Liver (tissue), 9 donors: ENCODE measurements around the gene CCAR1. TPM values are rescaled to one million over a fixed set of nuclear protein-coding genes. Genes with fewer than 3 reads are reported as not detected.
"Not testable (repeated sequence)": the region's sequence is repeated elsewhere in the genome, so short reads cannot be mapped to it uniquely, and the experiment has no call there.

ENCODE experiments used
- DNase-seq: peaks from one replicate; pipeline ENCODE4 v3.0.0-alpha.2; 2017; ENCODE audit warnings: low spot score
- H3K27ac ChIP-seq, 2 donors: one replicate each; pipeline ENCODE4 v1.7.0; 2013; ENCODE audit warnings: inconsistent platforms in 2 of 2, low read length in 2 of 2, control low read depth in 1 of 2, low read depth in 1 of 2, mild to moderate bottlenecking in 1 of 2
- H3K27me3 ChIP-seq, 4 donors: one replicate each; pipeline versions ENCODE4 v1.6.1 to v1.7.0; 2013; ENCODE audit warnings: low read length in 3 of 4, inconsistent platforms in 1 of 4, mild to moderate bottlenecking in 1 of 4, moderate library complexity in 1 of 4; ENCODE audit not compliant: control insufficient read depth in 4 of 4, insufficient read depth in 4 of 4
- H3K36me3 ChIP-seq, 4 donors: one replicate each; pipeline versions ENCODE4 v1.6.1 to v1.7.0; 2013; ENCODE audit warnings: low read length in 3 of 4, mild to moderate bottlenecking in 3 of 4, low read depth in 1 of 4, moderate library complexity in 1 of 4; ENCODE audit not compliant: control insufficient read depth in 4 of 4, insufficient read depth in 3 of 4
- H3K4me1 ChIP-seq, 4 donors: one replicate each; pipeline versions ENCODE4 v1.6.1 to v1.7.0; 2013; ENCODE audit warnings: low read length in 3 of 4, mild to moderate bottlenecking in 3 of 4, moderate library complexity in 1 of 4; ENCODE audit not compliant: control insufficient read depth in 4 of 4, insufficient read depth in 4 of 4
- H3K4me3 ChIP-seq, 3 donors: one replicate each; pipeline versions ENCODE4 v1.6.1 to v1.7.0; 2013; ENCODE audit warnings: low read length in 3 of 3, control low read depth in 1 of 3, low read depth in 1 of 3, mild to moderate bottlenecking in 1 of 3
- H3K9ac ChIP-seq, 2 donors: one replicate each; pipeline ENCODE4 v1.7.0; 2013; ENCODE audit warnings: low read length in 2 of 2, mild to moderate bottlenecking in 2 of 2, moderate library complexity in 2 of 2, control low read depth in 1 of 2, low read depth in 1 of 2
- H3K9me3 ChIP-seq, 4 donors: one replicate each; pipeline versions ENCODE4 v1.6.1 to v1.7.0; 2013; ENCODE audit warnings: low read length in 3 of 4; ENCODE audit not compliant: control insufficient read depth in 4 of 4
- EGR1 ChIP-seq, 2 donors: IDR thresholded peaks; 2 replicates each; pipeline ENCODE4 v1.6.1; 2016 to 2018; ENCODE audit warnings: antibody characterized with exemption in 2 of 2, low read depth in 2 of 2
- FOXA2 ChIP-seq: IDR thresholded peaks from 2 replicates; pipeline ENCODE4 v1.6.1; 2016; ENCODE audit warnings: antibody characterized with exemption
- HNF4A ChIP-seq, 2 donors: conservative IDR thresholded peaks; 2 replicates each; pipeline ENCODE4 v1.6.1; 2016; ENCODE audit warnings: antibody characterized with exemption in 2 of 2, mild to moderate bottlenecking in 2 of 2
- HNF4G ChIP-seq: IDR thresholded peaks from 2 replicates; pipeline ENCODE4 v1.6.1; 2016; ENCODE audit warnings: antibody characterized with exemption
- RXRA ChIP-seq, 2 donors: IDR thresholded peaks; 2 replicates each; pipeline ENCODE4 v1.6.1; 2017 to 2018; ENCODE audit warnings: antibody characterized with exemption in 2 of 2, mild to moderate bottlenecking in 1 of 2
- TAF1 ChIP-seq: conservative IDR thresholded peaks from 2 replicates; pipeline ENCODE4 v1.6.1; 2016; ENCODE audit warnings: antibody characterized with exemption, mild to moderate bottlenecking
- WGBS: extraction: QIAGEN DNeasy Blood & Tissue Kit; methylation state at CpG from one replicate; pipeline ENCODE4 v1.1.7; 2013; 5-methylcytosine and 5-hydroxymethylcytosine counted together
- polyA plus RNA-seq, 2 donors: library from polyadenylated mRNA; stranded (reverse) in 1 of 2; unstranded in 1 of 2; fragments of 200-250 nt in 1 of 2; fragments of >200 nt in 1 of 2; fragmentation: Nextera tagmentation in 1 of 2; extraction: Ambion mirVana in 1 of 2; gene quantifications; one replicate each; pipeline versions ENCODE4 v1.2.1 to v1.2.3, GENCODE V29; 2013 to 2015
- total RNA-seq, 2 donors: library from RNA; depleted of rRNA; stranded (reverse); fragments of >200 nt; gene quantifications; one replicate each; pipeline ENCODE4 v1.2.3, GENCODE V29; 2014
- TF ChIP-seq, protein P1 (sequence below): IDR thresholded peaks from 2 replicates; pipeline ENCODE4 v1.6.1; 2016; ENCODE audit warnings: antibody characterized with exemption
- TF ChIP-seq, protein P2 (sequence below): IDR thresholded peaks from 2 replicates; pipeline ENCODE4 v1.6.1; 2016; ENCODE audit warnings: antibody characterized with exemption
- TF ChIP-seq, protein P3 (sequence below): IDR thresholded peaks from 2 replicates; pipeline ENCODE4 v1.6.1; 2016; ENCODE audit warnings: antibody characterized with exemption
- TF ChIP-seq, protein P4 (sequence below): IDR thresholded peaks from 2 replicates; pipeline ENCODE4 v1.6.1; 2016; ENCODE audit warnings: antibody characterized with exemption, mild to moderate bottlenecking
- TF ChIP-seq, protein P5 (sequence below): fragments of 150-350 bp; IDR thresholded peaks from 2 replicates; pipeline ENCODE4 v1.5.1; 2017; ENCODE audit warnings: improper control_type of control experiment, low read depth, low read length; ENCODE audit not compliant: missing input control
- donor health status: healthy.
- donor health status: healthy.
- donor health status: healthy.
- donor health status: healthy.
- donor health status: healthy.

Gene CCAR1
- total and polyA plus RNA-seq, 4 donors = 10.5 to 27.5 (median 19.8) TPM

DNA sequence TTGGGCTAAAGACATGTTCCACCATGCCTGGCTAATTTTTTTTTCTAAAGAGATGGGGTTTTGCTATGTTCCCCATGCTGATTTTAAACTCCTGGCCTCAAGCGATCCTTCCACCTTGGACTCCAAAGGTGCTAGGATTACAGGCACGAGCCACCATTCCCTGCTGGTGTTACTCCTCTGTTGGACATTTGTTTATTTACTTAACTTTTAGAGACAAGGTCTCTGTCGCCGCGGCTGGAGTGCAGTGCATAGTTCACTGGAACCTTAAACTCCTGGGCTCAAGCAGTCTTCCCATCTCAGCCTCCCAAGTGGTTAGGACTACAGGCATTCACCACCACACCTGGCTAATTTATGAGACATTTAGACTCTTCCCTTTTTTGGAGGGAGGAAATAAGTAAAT is 38.9 kb downstream of the CCAR1 start:
- Histone ChIP-seq H3K4me1 (no peaks in the 10 kb centered on the region), H3K9me3 (no peaks in the 10 kb centered on the region), H3K27ac (no peak overlapping the region), H3K27me3 (no peaks in the 10 kb centered on the region), H3K36me3 (peaks cover 13 to 70% (median 60%) of the 10 kb centered on the region in 4 donors), H3K4me3 (no peak overlapping the region), H3K9ac (no peak overlapping the region)
- WGBS = 42% methylated on average over 5 of the region's 5 CpGs
- no peak for TF ChIP-seq HNF4G
- peak in 1 of 2 donors; percentile 37 for TF ChIP-seq HNF4A (conservative IDR thresholded peaks at IDR 0.05)
- TF ChIP-seq, protein P1, sequence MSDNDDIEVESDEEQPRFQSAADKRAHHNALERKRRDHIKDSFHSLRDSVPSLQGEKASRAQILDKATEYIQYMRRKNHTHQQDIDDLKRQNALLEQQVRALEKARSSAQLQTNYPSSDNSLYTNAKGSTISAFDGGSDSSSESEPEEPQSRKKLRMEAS = no peak
- no peak for DNase-seq

DNA sequence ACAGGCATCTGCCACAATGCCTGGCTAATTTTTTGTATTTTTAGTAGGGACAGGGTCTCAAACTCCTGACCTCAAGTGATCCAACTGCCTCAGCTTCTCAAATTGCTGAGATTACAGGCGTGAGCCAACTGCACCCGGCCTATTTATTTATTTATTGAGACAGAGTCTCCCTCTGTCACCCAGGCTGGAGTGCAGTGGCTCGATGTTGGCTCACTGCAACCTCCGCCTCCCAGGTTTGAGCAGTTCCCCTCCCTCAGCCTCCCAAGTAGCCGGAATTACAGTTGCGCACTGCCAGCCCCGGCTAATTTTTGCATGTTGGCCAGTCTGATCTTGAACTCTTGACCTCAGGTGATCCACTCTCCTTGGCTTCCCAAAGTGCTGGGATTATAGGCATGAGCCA is 46.4 kb downstream of the CCAR1 start:
- H3K27me3 ChIP-seq, H3K4me3 ChIP-seq, H3K4me1 ChIP-seq, H3K9ac ChIP-seq, H3K27ac ChIP-seq, DNase-seq, H3K9me3 ChIP-seq: not testable (repeated sequence)
- H3K36me3 ChIP-seq = peaks cover 15 to 70% (median 42%) of the 10 kb centered on the region in 4 donors
- WGBS = 75% methylated on average over 7 of the region's 7 CpGs

DNA sequence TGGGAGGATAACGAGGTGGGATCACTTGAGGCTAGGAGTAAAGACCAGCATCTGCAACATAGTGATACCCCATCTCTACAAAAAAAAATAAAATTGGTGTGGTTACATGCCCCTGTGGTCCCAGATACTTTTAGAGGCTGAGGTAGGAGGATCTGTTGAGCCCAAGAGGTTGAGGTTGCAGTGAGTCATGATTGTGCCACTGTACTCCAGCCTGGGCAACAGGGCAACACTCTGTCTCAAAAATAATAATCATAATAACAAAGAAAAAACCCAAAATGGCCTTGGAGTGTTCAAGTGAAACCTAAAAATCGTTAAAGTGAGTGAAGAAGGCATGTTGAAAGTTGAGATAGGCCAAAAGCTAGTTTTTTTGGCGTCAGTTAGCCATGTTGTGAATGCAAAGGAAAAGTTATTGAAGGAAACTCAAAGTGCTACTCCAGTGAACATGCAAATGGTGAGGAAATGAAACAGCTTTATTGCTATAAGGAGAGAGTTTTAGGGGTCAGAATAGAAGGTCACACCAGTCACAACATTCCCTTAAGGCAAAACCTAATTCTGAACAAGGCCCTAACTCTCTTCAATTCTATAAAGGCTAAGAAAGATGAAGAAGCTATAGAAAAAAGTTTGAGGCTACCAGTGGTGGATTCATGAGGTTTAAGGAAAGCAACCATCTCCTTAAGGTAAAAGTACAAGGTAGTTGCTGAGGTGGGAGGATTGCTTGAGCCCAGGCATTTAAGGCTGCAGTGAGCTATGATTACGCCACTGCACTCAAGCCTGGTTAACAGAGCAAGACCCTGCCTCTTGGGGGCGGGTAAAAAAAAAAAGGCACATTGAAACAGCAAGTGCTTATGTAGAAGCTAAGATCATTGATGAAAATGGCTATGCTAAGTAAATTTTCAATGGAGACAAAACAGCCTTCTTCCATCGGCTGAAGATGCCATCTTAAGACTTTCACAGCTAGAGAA is 60.9 kb downstream of the CCAR1 start:
- H3K36me3 ChIP-seq = peaks cover 4 to 57% (median 17%) of the 10 kb centered on the region in 4 donors
- H3K9ac ChIP-seq = no peak overlapping the region
- H3K4me1 ChIP-seq = no peaks in the 10 kb centered on the region
- no peak overlapping the region for H3K4me3 ChIP-seq
- TF ChIP-seq, protein P2, sequence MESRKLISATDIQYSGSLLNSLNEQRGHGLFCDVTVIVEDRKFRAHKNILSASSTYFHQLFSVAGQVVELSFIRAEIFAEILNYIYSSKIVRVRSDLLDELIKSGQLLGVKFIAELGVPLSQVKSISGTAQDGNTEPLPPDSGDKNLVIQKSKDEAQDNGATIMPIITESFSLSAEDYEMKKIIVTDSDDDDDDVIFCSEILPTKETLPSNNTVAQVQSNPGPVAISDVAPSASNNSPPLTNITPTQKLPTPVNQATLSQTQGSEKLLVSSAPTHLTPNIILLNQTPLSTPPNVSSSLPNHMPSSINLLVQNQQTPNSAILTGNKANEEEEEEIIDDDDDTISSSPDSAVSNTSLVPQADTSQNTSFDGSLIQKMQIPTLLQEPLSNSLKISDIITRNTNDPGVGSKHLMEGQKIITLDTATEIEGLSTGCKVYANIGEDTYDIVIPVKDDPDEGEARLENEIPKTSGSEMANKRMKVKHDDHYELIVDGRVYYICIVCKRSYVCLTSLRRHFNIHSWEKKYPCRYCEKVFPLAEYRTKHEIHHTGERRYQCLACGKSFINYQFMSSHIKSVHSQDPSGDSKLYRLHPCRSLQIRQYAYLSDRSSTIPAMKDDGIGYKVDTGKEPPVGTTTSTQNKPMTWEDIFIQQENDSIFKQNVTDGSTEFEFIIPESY = no peak
- TF ChIP-seq, protein P3, sequence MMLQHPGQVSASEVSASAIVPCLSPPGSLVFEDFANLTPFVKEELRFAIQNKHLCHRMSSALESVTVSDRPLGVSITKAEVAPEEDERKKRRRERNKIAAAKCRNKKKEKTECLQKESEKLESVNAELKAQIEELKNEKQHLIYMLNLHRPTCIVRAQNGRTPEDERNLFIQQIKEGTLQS = no peak
- TF ChIP-seq RXRA (IDR thresholded peaks at IDR 0.05) (no peak), EGR1 (IDR thresholded peaks at IDR 0.05; ENCODE audit: low read depth in 2 of 2) (no peak), FOXA2 (no peak), TAF1 (no peak), HNF4G (no peak)
- TF ChIP-seq, protein P1 = no peak
- TF ChIP-seq, protein P4, sequence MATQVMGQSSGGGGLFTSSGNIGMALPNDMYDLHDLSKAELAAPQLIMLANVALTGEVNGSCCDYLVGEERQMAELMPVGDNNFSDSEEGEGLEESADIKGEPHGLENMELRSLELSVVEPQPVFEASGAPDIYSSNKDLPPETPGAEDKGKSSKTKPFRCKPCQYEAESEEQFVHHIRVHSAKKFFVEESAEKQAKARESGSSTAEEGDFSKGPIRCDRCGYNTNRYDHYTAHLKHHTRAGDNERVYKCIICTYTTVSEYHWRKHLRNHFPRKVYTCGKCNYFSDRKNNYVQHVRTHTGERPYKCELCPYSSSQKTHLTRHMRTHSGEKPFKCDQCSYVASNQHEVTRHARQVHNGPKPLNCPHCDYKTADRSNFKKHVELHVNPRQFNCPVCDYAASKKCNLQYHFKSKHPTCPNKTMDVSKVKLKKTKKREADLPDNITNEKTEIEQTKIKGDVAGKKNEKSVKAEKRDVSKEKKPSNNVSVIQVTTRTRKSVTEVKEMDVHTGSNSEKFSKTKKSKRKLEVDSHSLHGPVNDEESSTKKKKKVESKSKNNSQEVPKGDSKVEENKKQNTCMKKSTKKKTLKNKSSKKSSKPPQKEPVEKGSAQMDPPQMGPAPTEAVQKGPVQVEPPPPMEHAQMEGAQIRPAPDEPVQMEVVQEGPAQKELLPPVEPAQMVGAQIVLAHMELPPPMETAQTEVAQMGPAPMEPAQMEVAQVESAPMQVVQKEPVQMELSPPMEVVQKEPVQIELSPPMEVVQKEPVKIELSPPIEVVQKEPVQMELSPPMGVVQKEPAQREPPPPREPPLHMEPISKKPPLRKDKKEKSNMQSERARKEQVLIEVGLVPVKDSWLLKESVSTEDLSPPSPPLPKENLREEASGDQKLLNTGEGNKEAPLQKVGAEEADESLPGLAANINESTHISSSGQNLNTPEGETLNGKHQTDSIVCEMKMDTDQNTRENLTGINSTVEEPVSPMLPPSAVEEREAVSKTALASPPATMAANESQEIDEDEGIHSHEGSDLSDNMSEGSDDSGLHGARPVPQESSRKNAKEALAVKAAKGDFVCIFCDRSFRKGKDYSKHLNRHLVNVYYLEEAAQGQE = no peak
- TF ChIP-seq, protein P5, sequence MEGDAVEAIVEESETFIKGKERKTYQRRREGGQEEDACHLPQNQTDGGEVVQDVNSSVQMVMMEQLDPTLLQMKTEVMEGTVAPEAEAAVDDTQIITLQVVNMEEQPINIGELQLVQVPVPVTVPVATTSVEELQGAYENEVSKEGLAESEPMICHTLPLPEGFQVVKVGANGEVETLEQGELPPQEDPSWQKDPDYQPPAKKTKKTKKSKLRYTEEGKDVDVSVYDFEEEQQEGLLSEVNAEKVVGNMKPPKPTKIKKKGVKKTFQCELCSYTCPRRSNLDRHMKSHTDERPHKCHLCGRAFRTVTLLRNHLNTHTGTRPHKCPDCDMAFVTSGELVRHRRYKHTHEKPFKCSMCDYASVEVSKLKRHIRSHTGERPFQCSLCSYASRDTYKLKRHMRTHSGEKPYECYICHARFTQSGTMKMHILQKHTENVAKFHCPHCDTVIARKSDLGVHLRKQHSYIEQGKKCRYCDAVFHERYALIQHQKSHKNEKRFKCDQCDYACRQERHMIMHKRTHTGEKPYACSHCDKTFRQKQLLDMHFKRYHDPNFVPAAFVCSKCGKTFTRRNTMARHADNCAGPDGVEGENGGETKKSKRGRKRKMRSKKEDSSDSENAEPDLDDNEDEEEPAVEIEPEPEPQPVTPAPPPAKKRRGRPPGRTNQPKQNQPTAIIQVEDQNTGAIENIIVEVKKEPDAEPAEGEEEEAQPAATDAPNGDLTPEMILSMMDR = no peak
- no peak overlapping the region for H3K27ac ChIP-seq
- WGBS = 96% methylated on average over 6 of the region's 6 CpGs
- DNase-seq = no peak
- no peaks in the 10 kb centered on the region for H3K9me3 ChIP-seq
- H3K27me3 ChIP-seq = no peaks in the 10 kb centered on the region
